B cell (primary cell): Measurements from ENCODE around the gene CKM. TPM values are rescaled to one million over a fixed set of nuclear protein-coding genes. Genes with fewer than 3 reads are reported as not detected.

Experiments
- ATAC-seq: fragments of 200-7000 bp; cut with Tn5 transposase; one replicate; pipeline ENCODE4 v1.10.0; 2021; ENCODE audit warnings: low read depth, mild to moderate bottlenecking, moderate number of reproducible peaks, moderate library complexity
- CTCF ChIA-PET: fragments of 350-600 bp; sonication (Branson Sonifier 250); formaldehyde crosslinking; loops from one replicate; lab custom pipeline; 2021; ENCODE audit warnings: antibody characterized with exemption, inconsistent platforms; lab: Charles Lee
- POLR2A ChIA-PET: fragments of 350-600 bp; sonication (Branson Sonifier 250); formaldehyde crosslinking; loops from one replicate; lab custom pipeline; 2021; ENCODE audit warnings: antibody characterized with exemption; lab: Charles Lee
- DNase-seq: peaks from one replicate; pipeline ENCODE4 v3.0.0; 2013
- H2AFZ ChIP-seq: 2 replicates; pipeline ENCODE4 v1.6.1; 2012; ENCODE audit warnings: mild to moderate bottlenecking, low read depth, low read length; ENCODE audit not compliant: insufficient read depth, poor library complexity, severe bottlenecking
- H3K27ac ChIP-seq, 2 donors: 1 replicate in 1 of 2; 2 replicates in 1 of 2; pipeline ENCODE4 v1.5.1; 2012 to 2013; ENCODE audit warnings: low read length in 2 of 2, mild to moderate bottlenecking in 2 of 2, moderate library complexity in 1 of 2
- H3K27me3 ChIP-seq, 4 experiments: fragments of 200-600 bp in 1 of 4; sonication (generic) in 1 of 4; replicated peaks in 1 of 4; 1 replicate in 2 of 4; 2 replicates in 2 of 4; pipeline versions ENCODE4 v1.6.1 to v1.7.0; 2013 to 2016; ENCODE audit warnings: low read length in 3 of 4, mild to moderate bottlenecking in 2 of 4, mixed read lengths in 1 of 4, moderate library complexity in 1 of 4; ENCODE audit not compliant: insufficient read depth in 4 of 4, control insufficient read depth in 3 of 4; ENCODE audit errors: control extremely low read depth in 1 of 4
- H3K36me3 ChIP-seq, 2 experiments: replicated peaks in 1 of 2; 1 replicate in 1 of 2; 2 replicates in 1 of 2; pipeline versions ENCODE4 v1.6.1 to v1.7.1; 2013; ENCODE audit warnings: low read length in 1 of 2; ENCODE audit not compliant: insufficient read depth in 2 of 2, control insufficient read depth in 1 of 2; ENCODE audit errors: control extremely low read depth in 1 of 2, extremely low read depth in 1 of 2
- H3K4me1 ChIP-seq, 2 donors: fragments of 200-600 bp in 1 of 2; sonication (generic) in 1 of 2; 1 replicate in 1 of 2; 2 replicates in 1 of 2; pipeline versions ENCODE4 v1.5.1 to v1.6.1; 2013 to 2017; ENCODE audit warnings: low read length in 2 of 2; ENCODE audit not compliant: control insufficient read depth in 2 of 2, insufficient read depth in 2 of 2
- H3K4me2 ChIP-seq: replicated peaks from 2 replicates; pipeline ENCODE3; 2012; ENCODE audit warnings: mild to moderate bottlenecking, low read depth, low read length; ENCODE audit not compliant: poor library complexity, severe bottlenecking
- H3K4me3 ChIP-seq, 5 experiments: fragments of 200-600 bp in 1 of 5; sonication (generic) in 1 of 5; 1 replicate in 3 of 5; 2 replicates in 2 of 5; pipeline versions ENCODE4 v1.5.1 to v1.7.0; 2011 to 2016; ENCODE audit warnings: low read length in 4 of 5, mild to moderate bottlenecking in 4 of 5, low read depth in 2 of 5, control low read depth in 1 of 5, moderate library complexity in 1 of 5; ENCODE audit not compliant: insufficient read depth in 1 of 5; ENCODE audit errors: control extremely low read depth in 1 of 5, extremely low read depth in 1 of 5
- H3K79me2 ChIP-seq: fragments of 200-600 bp; sonication (generic); one replicate; pipeline ENCODE4 v1.6.0; 2016; ENCODE audit warnings: low read length; ENCODE audit not compliant: control insufficient read depth, insufficient read depth
- H3K9ac ChIP-seq: fragments of 200-600 bp; sonication (generic); 2 replicates; pipeline ENCODE4 v1.6.1; 2017; ENCODE audit warnings: mild to moderate bottlenecking, low read length, moderate library complexity
- H3K9me3 ChIP-seq, 3 donors: one replicate each; pipeline versions ENCODE4 v1.6.1 to v1.7.1; 2013; ENCODE audit warnings: low read length in 2 of 3; ENCODE audit not compliant: control insufficient read depth in 2 of 3, insufficient read depth in 1 of 3; ENCODE audit errors: control extremely low read depth in 1 of 3
- H4K20me1 ChIP-seq: 2 replicates; pipeline ENCODE4 v1.6.0; 2012; ENCODE audit warnings: mild to moderate bottlenecking, low read length; ENCODE audit not compliant: insufficient read depth, control insufficient read depth, poor library complexity, severe bottlenecking
- H3K27ac Mint-ChIP-seq: one replicate; pipeline ENCODE4 v1.8.0; 2021; ENCODE audit warnings: mixed read lengths
- H3K27me3 Mint-ChIP-seq: one replicate; pipeline ENCODE4 v1.8.0; 2021; ENCODE audit warnings: mixed read lengths
- H3K4me1 Mint-ChIP-seq: one replicate; pipeline ENCODE4 v1.8.0; 2021; ENCODE audit warnings: mixed read lengths
- H3K4me3 Mint-ChIP-seq: one replicate; pipeline ENCODE4 v1.8.0; 2021; ENCODE audit warnings: mixed read lengths
- H3K9me3 Mint-ChIP-seq: one replicate; pipeline ENCODE4 v1.8.0; 2022; ENCODE audit warnings: mixed read lengths; ENCODE audit not compliant: insufficient read depth
- EZH2 ChIP-seq: IDR thresholded peaks from 2 replicates; pipeline ENCODE4 v1.6.1; 2012; ENCODE audit warnings: borderline replicate concordance, low read depth, mild to moderate bottlenecking, moderate library complexity, low read length; ENCODE audit not compliant: insufficient read depth, poor library complexity, severe bottlenecking
- WGBS: methylation state at CpG from one replicate; pipeline ENCODE4 v1.1.5; 2013; ENCODE audit warnings: missing lambda C conversion rate; ENCODE audit not compliant: insufficient coverage; 5-methylcytosine and 5-hydroxymethylcytosine counted together
- intact Hi-C: fragments of 100-400 bp; cut with micrococcal nuclease; formaldehyde crosslinking; loops from one replicate; pipeline ENCODE4 v1.10.0; 2022
- polyA plus RNA-seq: library from polyadenylated mRNA; depleted of rRNA; stranded (reverse); fragments of >200 nt; gene quantifications from 2 replicates; pipeline ENCODE4 v1.2.3, GENCODE V29; 2012
- total RNA-seq, 2 donors: library from RNA; stranded (reverse); fragments of 120-200 nt in 1 of 2; gene quantifications; 1 replicate in 1 of 2; 2 replicates in 1 of 2; pipeline versions ENCODE4 v1.2.3 to v1.2.4, GENCODE V29; 2013 to 2022
- TF ChIP-seq, protein P1 (sequence below): fragments of 200-600 bp; IDR thresholded peaks from one replicate; pipeline ENCODE4 v1.8.0; 2022; ENCODE audit warnings: antibody characterized with exemption, mild to moderate bottlenecking

Gene CKM
- total and polyA plus RNA-seq, 2 donors (not counting 1 experiment from before 2014, with no cell fraction given) = not detected

DNA sequence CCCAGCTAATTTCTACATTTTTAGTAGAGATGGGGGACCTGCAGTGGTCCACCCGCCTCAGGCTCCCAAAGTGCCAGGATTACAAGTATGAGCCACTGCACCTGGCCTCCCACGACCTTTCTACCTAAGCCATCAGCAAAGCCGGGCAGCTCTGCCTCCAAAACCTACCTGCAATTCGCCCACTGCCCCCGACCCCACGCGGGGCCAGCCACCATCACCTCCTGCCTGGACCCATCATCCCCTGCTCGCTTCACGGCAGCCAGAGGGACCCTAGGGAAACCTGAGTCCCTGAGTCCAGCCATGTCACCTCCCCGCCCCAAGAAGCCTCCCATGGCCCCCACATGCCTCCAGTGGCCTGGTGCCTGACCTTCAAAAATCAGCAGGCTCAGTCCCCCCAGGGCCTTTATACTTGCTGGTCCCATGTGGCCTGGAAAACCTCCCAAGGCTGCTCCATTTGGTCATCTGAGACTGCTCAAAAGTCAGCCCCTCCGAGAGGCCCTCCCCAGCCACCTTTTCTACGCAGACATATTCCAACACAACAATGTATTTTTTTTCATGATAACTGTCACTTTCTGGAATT lies 35.6 kb upstream of the CKM start:
- no peaks in the 10 kb centered on the region for H3K9me3 ChIP-seq
- no peak overlapping the region for H3K9ac ChIP-seq
- Mint-ChIP-seq H3K4me1 (no peaks in the 10 kb centered on the region), H3K27me3 (no peaks in the 10 kb centered on the region), H3K9me3 (no peaks in the 10 kb centered on the region), H3K27ac (no peak overlapping the region), H3K4me3 (no peak overlapping the region)
- CTCF ChIA-PET = no interaction called here
- no peak overlapping the region for H3K27ac ChIP-seq
- peaks cover 1 to 19% of the 10 kb centered on the region in 2 experiments for H3K36me3 ChIP-seq
- no peak overlapping the region for H2AFZ ChIP-seq
- WGBS = 95% methylated on average over 10 of the region's 12 CpGs
- no peaks in the 10 kb centered on the region for H4K20me1 ChIP-seq
- H3K79me2 ChIP-seq = no peaks in the 10 kb centered on the region
- H3K4me1 ChIP-seq = no peaks in the 10 kb centered on the region
- TF ChIP-seq, protein P1, sequence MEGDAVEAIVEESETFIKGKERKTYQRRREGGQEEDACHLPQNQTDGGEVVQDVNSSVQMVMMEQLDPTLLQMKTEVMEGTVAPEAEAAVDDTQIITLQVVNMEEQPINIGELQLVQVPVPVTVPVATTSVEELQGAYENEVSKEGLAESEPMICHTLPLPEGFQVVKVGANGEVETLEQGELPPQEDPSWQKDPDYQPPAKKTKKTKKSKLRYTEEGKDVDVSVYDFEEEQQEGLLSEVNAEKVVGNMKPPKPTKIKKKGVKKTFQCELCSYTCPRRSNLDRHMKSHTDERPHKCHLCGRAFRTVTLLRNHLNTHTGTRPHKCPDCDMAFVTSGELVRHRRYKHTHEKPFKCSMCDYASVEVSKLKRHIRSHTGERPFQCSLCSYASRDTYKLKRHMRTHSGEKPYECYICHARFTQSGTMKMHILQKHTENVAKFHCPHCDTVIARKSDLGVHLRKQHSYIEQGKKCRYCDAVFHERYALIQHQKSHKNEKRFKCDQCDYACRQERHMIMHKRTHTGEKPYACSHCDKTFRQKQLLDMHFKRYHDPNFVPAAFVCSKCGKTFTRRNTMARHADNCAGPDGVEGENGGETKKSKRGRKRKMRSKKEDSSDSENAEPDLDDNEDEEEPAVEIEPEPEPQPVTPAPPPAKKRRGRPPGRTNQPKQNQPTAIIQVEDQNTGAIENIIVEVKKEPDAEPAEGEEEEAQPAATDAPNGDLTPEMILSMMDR = no peak
- ATAC-seq (no peak), DNase-seq (no peak)
- POLR2A ChIA-PET = no interaction called here
- no peak overlapping the region for H3K4me2 ChIP-seq
- no peak overlapping the region for H3K4me3 ChIP-seq
- intact Hi-C loops = no loop called here
- no peaks in the 10 kb centered on the region for H3K27me3 ChIP-seq

- no peaks in the 10 kb centered on the region for H4K20me1 ChIP-seq
- no peak overlapping the region for H3K4me3 ChIP-seq
- peaks cover 1 to 13% of the 10 kb centered on the region in 2 experiments for H3K36me3 ChIP-seq
- no peak overlapping the region for H3K9ac ChIP-seq
- intact Hi-C loops = no loop called here
- Mint-ChIP-seq H3K27me3 (no peaks in the 10 kb centered on the region), H3K4me3 (no peak overlapping the region), H3K9me3 (no peaks in the 10 kb centered on the region), H3K4me1 (no peaks in the 10 kb centered on the region), H3K27ac (no peak overlapping the region)
- H3K27me3 ChIP-seq = no peaks in the 10 kb centered on the region
- no peaks in the 10 kb centered on the region for H3K79me2 ChIP-seq
- ATAC-seq = no peak
- no peak overlapping the region for H3K27ac ChIP-seq
- H3K9me3 ChIP-seq = no peaks in the 10 kb centered on the region
- no peaks in the 10 kb centered on the region for H3K4me1 ChIP-seq
- H3K4me2 ChIP-seq = no peak overlapping the region
- no peak overlapping the region for H2AFZ ChIP-seq
- ChIA-PET POLR2A (no interaction called here), CTCF (no interaction called here)
- 98% methylated on average over 9 of the region's 11 CpGs for WGBS
- no peak for TF ChIP-seq EZH2
- TF ChIP-seq, protein P1 = no peak
- DNase-seq = no peak
Measured at GRCh38 chr19:45357445-45357783, 34.7 kb upstream of the CKM start.
